Mucosa of descending colon (tissue), 3 donors: ENCODE results near the gene ARHGAP29. TPM values are rescaled to one million over a fixed set of nuclear protein-coding genes. Genes with fewer than 3 reads are reported as not detected.
"Not testable (repeated sequence)": the region's sequence is repeated elsewhere in the genome, so short reads cannot be mapped to it uniquely, and the experiment has no call there.

Experiments used
- ATAC-seq: fragments of 200-7000 bp; cut with Tn5 transposase; one replicate; pipeline ENCODE4 v1.9.1; 2020; ENCODE audit warnings: mild to moderate bottlenecking, moderate library complexity
- DNase-seq, 3 donors: peaks; one replicate each; pipeline ENCODE4 v3.0.0-alpha.2; 2020
- H3K36me3 ChIP-seq: fragments of 200-600 bp; one replicate; pipeline ENCODE4 v1.8.0; 2021; ENCODE audit warnings: low read depth, mild to moderate bottlenecking
- H3K4me1 ChIP-seq: fragments of 200-600 bp; one replicate; pipeline ENCODE4 v1.8.0; 2021; ENCODE audit warnings: low read depth, mild to moderate bottlenecking
- H3K4me3 ChIP-seq: fragments of 200-600 bp; one replicate; pipeline ENCODE4 v1.8.0; 2021; ENCODE audit warnings: mild to moderate bottlenecking
- H3K9me3 ChIP-seq: fragments of 200-600 bp; one replicate; pipeline ENCODE4 v1.8.0; 2021; ENCODE audit warnings: mild to moderate bottlenecking
- CTCF ChIP-seq: fragments of 200-600 bp; IDR thresholded peaks from one replicate; pipeline ENCODE4 v1.8.0; 2022; ENCODE audit warnings: antibody characterized with exemption, mild to moderate bottlenecking
- intact Hi-C, 2 donors: fragments of 100-400 bp; cut with DNase I in 1 of 2; cut with micrococcal nuclease in 1 of 2; formaldehyde crosslinking; loops; one replicate each; pipeline versions ENCODE4 v1.11.0 to v1.11.1; 2022; cut with DNase I, micrococcal nuclease
- total RNA-seq, 3 donors: library from RNA; stranded (reverse); fragmentation: NEBNext Ultra II Directional in 2 of 3; extraction: Animal tissue kit (Norgen Biotek cat#: 25700) in 2 of 3; gene quantifications; one replicate each; pipeline versions ENCODE4 v1.2.1 to v1.2.4, GENCODE V29; 2021 to 2023
- donor health status: DM: no; HTN: no; CAD: no; lungs with moderate emphysema.
- donor health status: DM: no; HTN: no; CAD: no.
- donor health status: DM: no; HTN: yes; CAD: no.

Gene ARHGAP29
- total RNA-seq, 3 donors from 2014 or later = 2.6 to 11.9 (median 6.7) TPM

GRCh38 chr1:94154989-94155388 lies 82.4 kb downstream of the ARHGAP29 start:
- ATAC-seq = no peak
- no peak for DNase-seq

DNA sequence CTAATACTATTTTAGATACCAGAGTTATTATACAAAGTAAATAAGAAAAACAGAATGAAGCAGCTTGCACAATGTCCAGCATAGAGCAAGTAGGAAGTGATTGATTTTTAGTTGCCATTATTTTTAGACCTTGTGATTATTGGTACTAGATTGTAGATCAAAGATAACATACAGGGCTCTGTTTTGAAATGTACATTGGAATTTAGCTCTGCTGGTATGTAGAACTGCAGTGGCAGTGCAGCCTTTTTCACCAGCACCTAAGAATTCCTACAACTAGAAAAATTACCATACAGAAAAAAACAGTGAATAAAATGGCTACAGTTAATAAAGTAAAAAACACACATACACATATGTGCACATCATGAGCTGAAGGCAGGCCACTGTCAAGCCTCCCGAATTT lies 84.3 kb downstream of the ARHGAP29 start:
- Histone ChIP-seq H3K4me3 (no peak overlapping the region), H3K4me1 (no peaks in the 10 kb centered on the region), H3K36me3 (no peaks in the 10 kb centered on the region), H3K9me3 (no peaks in the 10 kb centered on the region)
- ATAC-seq = no peak
- TF ChIP-seq CTCF = no peak
- intact Hi-C loops = no loop called here
- DNase-seq = no peak

More at GRCh38 chr1:94154989-94155388, 82.4 kb downstream of the ARHGAP29 start:
- no peak for TF ChIP-seq CTCF
- H3K9me3 ChIP-seq = no peaks in the 10 kb centered on the region
- intact Hi-C loops = no loop called here
- no peak overlapping the region for H3K4me3 ChIP-seq
- no peaks in the 10 kb centered on the region for H3K4me1 ChIP-seq
- H3K36me3 ChIP-seq = no peaks in the 10 kb centered on the region

GRCh38 chr1:94149166-94149565 lies 88.2 kb downstream of the ARHGAP29 start:
- H3K9me3 ChIP-seq, H3K36me3 ChIP-seq, intact Hi-C loops, H3K4me3 ChIP-seq, DNase-seq, H3K4me1 ChIP-seq, ATAC-seq: not testable (repeated sequence)

DNA sequence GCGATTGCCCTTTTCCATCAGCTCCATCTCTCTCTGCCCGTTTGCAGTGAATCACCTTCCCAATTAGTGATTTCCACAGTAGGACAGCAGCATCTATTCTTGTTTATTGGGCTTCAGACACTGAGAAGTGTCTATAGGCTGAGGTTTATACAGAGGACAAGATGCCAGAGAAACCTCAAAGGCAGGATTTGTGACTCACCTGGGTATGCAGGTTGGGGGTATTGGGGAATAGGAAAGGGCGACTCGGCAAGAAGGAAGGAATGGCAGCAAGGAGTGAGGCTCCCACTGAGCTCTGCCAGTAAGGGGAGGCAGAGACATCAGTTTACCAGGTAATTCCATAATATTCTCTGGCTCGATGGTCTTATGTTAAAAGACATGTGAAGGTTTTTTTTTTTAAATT lies 91.1 kb downstream of the ARHGAP29 start:
- ATAC-seq (no peak), DNase-seq (no peak)
- Histone ChIP-seq H3K4me1 (no peaks in the 10 kb centered on the region), H3K9me3 (no peaks in the 10 kb centered on the region), H3K4me3 (no peak overlapping the region), H3K36me3 (no peaks in the 10 kb centered on the region)
- intact Hi-C loops = no loop called here
- TF ChIP-seq CTCF = no peak

GRCh38 chr1:94144836-94145235 lies 92.5 kb downstream of the ARHGAP29 start:
- ATAC-seq = no peak

DNA sequence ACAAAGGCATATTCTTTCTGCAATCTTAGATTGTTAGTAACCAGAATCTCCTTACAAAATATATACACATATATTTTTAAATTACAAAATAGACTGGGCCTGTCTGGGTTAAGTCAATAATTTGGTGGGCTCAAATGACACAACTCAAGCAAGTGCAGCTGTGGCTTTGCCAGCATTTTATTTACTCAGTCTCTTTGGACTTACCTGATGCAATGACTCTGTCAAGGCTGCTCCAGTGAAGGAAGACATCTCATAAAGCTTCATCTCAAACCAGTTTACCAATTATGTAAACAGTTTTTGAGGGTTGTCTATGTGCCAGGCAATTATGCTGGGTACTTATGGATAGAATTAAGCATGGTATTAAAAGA lies 93.6 kb downstream of the ARHGAP29 start:
- no peak overlapping the region for H3K4me3 ChIP-seq
- intact Hi-C loops = no loop called here
- H3K36me3 ChIP-seq = no peaks in the 10 kb centered on the region
- DNase-seq = no peak
- ATAC-seq = no peak
- TF ChIP-seq CTCF = no peak
- H3K9me3 ChIP-seq = no peaks in the 10 kb centered on the region
- no peaks in the 10 kb centered on the region for H3K4me1 ChIP-seq

More at GRCh38 chr1:94144836-94145235, 92.5 kb downstream of the ARHGAP29 start:
- Histone ChIP-seq H3K4me1 (no peaks in the 10 kb centered on the region), H3K9me3 (no peaks in the 10 kb centered on the region), H3K4me3 (no peak overlapping the region), H3K36me3 (no peaks in the 10 kb centered on the region)
- intact Hi-C loops = no loop called here
- no peak for DNase-seq
- no peak for TF ChIP-seq CTCF
